VCaP (cell line): ENCODE measurements around the gene C4orf36.

ENCODE experiments used
- H3K27ac ChIP-seq: fragments of 450-650 bp; 2 replicates; pipeline ENCODE4 v1.5.1; 2017
- CTCF ChIP-seq: fragments of 450-650 bp; conservative IDR thresholded peaks from 2 replicates; pipeline ENCODE4 v1.5.1; 2017; ENCODE audit warnings: mild to moderate bottlenecking, moderate library complexity

C4orf36 gene

GRCh38 chr4:86934771-86935565 is 42.7 kb upstream of the C4orf36 start, which contains the start of gene AFF1:
Gene AFF1, plus strand, starts transcription at chr4:86935011. Its CDS starts 13,523 bp downstream, at chr4:86948534.
- TF ChIP-seq CTCF = peak; percentile 72

GRCh38 chr4:86934147-86934770 is 42.0 kb upstream of the C4orf36 start:
- peak overlapping the region; percentile 95 for H3K27ac ChIP-seq
- TF ChIP-seq CTCF = no peak

More at GRCh38 chr4:86934771-86935565, 42.7 kb upstream of the C4orf36 start, which contains the start of gene AFF1:
- H3K27ac ChIP-seq = peak within 1 kb of the TSS; percentile 95

GRCh38 chr4:86928400-86929255 is 36.4 kb upstream of the C4orf36 start:
- TF ChIP-seq CTCF = no peak
- no peak overlapping the region for H3K27ac ChIP-seq

- H3K27ac ChIP-seq = no peak overlapping the region
- TF ChIP-seq CTCF = no peak
These were observed 35.7 kb upstream of the C4orf36 start for GRCh38 chr4:86927843-86928395.

- no peak overlapping the region for H3K27ac ChIP-seq
- no peak for TF ChIP-seq CTCF
These were observed 34.3 kb upstream of the C4orf36 start for GRCh38 chr4:86926435-86927086.

GRCh38 chr4:86924811-86925210 is 32.6 kb upstream of the C4orf36 start:
- TF ChIP-seq CTCF = no peak
- no peak overlapping the region for H3K27ac ChIP-seq
